ENCODE data around the gene TMEM181.

- TF ChIP-seq YY1 (IDR thresholded peaks at IDR 0.05; ENCODE audit: insufficient read depth, insufficient read length), result no peak
- TF ChIP-seq ZNF274 (IDR thresholded peaks at IDR 0.05; ENCODE audit: low read depth, low read length), result no peak
- TF ChIP-seq SUZ12 (IDR thresholded peaks at IDR 0.05; ENCODE audit: extremely low read depth, insufficient read depth, insufficient read length), result no peak
Measured at GRCh38 chr6:158565122-158565429, 5.2 kb downstream of the TMEM181 start.

All from NT2/D1 (cell line).